Esophagus mucosa (tissue), 1 donor: ENCODE measurements around the gene DUSP7. TPM values are rescaled to one million over a fixed set of nuclear protein-coding genes. Genes with fewer than 3 reads are reported as not detected.

Experiments used
- ATAC-seq: fragments of 200-7000 bp; cut with Tn5 transposase; one replicate; pipeline ENCODE4 v1.9.1; 2020
- total RNA-seq: library from RNA; stranded (reverse); gene quantifications from one replicate; pipeline ENCODE4 v1.2.4, GENCODE V29; 2023
- donor health status: DM: yes; HTN: yes; CAD: no.

Gene DUSP7
- total RNA-seq, 1 donor from 2014 or later, result 62.6 TPM

- ATAC-seq, result no peak
Measured at GRCh38 chr3:52086461-52086860, 30.1 kb upstream of the DUSP7 start.

DNA sequence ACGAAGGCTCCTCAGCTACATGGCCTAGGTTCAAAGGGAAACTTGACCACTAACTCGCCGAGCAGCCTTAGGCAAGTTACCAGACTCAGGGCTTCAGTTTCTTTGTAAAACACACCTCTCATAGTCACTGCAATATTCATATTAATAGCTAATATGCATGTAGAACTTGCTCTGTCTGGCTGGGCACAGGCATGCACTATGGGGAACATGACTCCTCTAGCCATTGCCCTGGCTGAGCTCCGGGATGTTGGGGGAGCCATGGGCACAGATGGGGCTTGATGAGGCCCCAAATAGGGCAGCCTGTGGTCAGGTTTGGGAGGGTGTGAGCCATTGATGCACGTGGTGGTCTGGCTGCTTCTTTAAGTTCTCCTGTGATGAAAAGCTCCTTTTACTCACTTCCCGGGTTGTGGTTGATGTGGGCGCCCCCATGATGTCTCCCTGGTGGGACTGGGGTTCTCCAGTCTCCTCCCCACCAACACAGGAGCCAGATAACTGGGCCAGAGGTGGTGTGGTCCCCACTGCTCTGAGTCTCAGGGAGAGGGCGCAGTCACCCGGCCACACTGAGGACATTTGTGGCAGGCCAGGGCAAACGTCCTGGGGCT lies 29.4 kb upstream of the DUSP7 start:
- ATAC-seq, result no peak

- no peak for ATAC-seq
Measured at GRCh38 chr3:52084954-52085680, 28.7 kb upstream of the DUSP7 start.

GRCh38 chr3:52084216-52084945 lies 28.0 kb upstream of the DUSP7 start:
- ATAC-seq, result no peak

GRCh38 chr3:52083556-52084087 lies 27.3 kb upstream of the DUSP7 start:
- ATAC-seq, result no peak

DNA sequence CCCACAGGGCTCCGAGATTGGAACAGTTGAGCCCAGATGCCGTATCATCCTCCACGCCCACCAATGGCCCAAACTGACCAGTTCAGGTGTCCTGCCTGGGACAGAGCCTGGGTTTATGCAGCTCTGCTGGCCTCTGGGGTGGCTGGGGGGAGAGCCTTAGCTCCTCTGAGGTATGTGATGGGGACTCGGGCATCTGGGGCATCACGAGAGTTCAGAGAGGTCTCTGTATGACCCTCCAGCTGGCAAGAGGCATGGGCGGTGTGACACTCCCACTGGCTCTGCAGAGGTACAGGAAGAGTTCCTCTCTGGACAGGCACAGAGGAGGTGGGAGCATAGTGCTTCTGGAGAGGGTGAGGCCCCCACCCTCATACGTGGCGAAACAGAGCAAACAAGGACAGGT lies 26.6 kb upstream of the DUSP7 start:
- ATAC-seq, result no peak

DNA sequence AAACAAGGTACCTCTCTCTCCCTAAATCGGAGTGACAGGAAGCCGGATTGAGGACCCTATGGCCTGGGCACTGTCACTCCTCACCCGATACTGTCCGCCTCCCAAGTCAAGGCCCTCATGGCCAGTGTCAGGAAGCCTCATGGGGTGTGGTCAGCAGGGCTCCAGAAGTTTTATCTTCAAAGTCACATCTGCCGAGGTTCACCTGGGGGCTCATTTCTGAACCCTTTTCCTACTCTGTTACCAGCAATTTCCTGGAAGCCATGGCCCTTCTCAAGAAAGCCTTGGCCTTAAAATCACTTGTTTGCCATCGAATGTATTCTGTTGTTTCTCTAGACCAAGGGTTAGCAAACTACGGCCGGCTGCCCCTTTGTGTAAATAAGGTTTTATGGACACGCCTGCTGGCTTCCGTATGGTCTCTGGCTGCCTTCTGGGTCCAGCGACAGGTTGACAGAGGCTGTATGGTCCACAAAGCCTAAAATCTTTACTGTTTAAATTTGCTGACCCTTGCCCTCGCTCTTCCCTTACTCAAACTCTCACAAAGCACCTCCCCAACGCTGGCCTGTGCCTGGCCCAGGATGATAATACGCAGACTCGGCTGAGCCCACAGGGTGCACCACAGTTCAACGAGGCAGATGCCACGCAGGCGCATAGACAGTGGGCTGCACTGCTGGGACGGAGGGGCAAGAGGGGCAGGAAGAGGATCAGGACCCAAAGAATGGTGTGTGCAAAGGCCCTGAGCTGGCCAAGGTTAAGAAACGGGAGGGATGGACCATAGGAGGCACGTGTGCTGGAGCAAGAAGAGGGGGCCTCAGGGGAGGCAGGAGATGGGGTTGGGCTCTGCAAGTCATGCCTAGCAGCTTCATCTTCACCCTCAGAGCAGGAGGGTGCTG lies 24.7 kb upstream of the DUSP7 start:
- ATAC-seq, result no peak

DNA sequence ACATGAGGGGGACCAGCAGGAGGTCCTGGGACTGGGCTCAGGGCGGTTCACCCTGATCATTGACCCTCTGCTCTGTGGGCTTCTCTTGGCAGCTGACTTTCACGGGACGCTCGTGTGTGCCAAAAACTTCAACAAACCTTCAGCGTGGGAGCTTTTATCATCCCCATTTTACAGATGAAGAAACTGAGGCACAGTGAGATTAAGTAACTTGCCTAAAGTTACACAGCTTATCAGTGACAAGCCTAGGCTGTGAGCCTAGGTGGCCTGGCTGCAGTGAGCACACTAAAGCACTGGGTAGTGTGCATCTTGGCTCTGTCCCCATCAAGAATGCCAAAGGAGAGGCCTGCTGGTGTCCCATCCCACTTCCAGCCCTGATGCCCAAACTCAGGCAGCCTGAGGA lies 23.6 kb upstream of the DUSP7 start:
- ATAC-seq, result no peak

GRCh38 chr3:52078781-52079560 lies 22.6 kb upstream of the DUSP7 start:
- ATAC-seq, result no peak

DNA sequence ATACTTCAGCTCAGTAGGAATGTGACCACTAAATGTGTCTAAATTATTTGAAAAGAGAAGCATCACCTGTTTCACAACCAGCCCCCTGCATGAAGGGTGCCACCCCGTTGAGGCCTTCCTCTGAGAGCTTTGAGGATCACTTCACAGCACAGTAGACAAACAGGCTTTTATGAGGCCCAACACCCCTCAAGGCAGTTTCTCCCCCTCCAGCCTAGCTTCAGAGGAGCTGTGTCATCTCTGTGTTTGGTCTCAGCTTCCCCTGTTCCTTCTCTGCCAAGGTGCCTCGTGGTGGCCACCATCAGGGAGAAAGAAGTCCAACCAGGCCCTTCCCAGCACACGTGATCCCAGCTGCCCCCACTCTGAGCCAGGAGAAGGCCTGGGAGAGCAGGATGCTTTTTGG lies 21.6 kb upstream of the DUSP7 start:
- no peak for ATAC-seq

GRCh38 chr3:52076896-52077780 lies 20.8 kb upstream of the DUSP7 start:
- no peak for ATAC-seq

DNA sequence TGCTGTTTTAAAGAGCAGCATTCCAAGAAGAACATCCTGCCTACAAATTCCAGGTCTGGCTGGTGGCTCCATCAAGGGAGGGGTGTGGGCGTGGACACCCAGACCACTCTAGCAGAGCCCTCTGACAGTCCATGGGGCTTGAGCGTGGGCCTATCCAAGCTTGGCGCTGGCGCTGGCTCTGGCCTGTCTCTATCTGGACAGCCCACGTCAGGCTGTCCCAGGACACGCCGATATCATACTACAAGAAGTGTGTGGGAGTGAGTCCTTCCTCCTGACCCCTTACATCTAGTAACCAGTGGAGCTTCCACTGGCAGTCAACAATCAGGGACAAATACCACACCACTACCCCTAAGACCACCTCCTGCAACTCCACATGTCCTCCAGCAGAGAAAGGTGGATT lies 17.1 kb upstream of the DUSP7 start:
- no peak for ATAC-seq

DNA sequence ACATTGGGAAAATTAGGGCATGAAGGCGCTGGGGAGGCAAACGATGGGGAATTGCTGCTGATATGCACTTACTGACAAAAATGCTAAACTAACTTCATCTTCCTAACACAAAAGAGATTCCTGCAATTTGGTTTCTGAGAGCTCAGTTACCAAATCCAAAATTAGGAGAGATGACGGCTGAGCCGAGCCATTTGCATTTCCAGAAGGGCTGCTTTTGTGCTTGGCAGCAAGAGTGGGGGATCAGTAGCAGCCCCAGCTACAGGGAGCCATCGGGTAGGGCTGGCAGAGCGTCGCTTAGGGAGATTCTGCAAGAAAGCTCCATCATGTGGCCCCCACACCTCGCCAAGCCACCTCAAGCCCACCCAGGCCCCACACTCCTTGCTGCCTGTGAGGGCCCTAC lies 16.1 kb upstream of the DUSP7 start:
- no peak for ATAC-seq

- peak; percentile 24 for ATAC-seq
Measured at GRCh38 chr3:52072020-52072419, 15.6 kb upstream of the DUSP7 start.

- ATAC-seq, result no peak
Measured at GRCh38 chr3:52070724-52071621, 14.6 kb upstream of the DUSP7 start.

DNA sequence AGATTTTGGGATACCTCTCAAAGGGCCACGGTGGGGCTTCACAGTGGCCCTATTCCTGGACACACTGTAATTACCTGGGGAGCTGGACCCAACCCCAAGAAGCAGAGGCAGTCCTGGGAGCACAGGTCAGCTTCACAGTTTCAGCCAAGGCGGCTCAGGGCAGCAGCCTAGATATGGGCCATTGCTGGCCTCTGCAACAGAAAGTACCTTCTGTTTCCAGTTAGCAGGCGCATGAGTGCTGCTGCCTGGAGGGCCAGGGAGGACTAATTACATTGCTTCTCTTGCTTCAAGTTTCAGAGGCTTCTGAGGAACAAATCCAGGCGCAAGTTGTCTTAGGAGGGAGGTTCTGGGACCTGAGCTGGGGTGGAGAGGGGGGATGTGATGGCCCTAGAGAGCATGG lies 13.5 kb upstream of the DUSP7 start:
- no peak for ATAC-seq

- no peak for ATAC-seq
Measured at GRCh38 chr3:52069135-52069534, 12.8 kb upstream of the DUSP7 start.

DNA sequence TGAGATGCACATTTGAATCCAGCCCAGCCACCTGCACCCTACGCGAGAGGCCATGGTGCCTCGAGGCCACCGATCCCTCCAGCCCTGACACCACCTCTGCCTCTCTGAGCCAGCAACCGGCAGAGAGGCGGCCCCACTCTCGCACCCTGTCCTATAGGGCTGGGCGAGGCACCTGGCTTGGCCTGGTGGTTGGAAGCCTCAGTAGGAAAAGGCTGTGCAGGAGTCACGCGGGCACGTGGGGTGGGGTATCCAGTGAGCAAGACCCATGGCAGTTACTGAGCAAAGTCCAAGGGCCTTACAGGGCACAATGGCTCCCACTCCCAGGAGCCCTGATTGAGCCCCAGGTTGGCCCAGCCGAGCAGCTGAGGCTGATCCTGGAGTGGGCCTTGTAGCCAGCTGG lies 12.4 kb upstream of the DUSP7 start:
- no peak for ATAC-seq

DNA sequence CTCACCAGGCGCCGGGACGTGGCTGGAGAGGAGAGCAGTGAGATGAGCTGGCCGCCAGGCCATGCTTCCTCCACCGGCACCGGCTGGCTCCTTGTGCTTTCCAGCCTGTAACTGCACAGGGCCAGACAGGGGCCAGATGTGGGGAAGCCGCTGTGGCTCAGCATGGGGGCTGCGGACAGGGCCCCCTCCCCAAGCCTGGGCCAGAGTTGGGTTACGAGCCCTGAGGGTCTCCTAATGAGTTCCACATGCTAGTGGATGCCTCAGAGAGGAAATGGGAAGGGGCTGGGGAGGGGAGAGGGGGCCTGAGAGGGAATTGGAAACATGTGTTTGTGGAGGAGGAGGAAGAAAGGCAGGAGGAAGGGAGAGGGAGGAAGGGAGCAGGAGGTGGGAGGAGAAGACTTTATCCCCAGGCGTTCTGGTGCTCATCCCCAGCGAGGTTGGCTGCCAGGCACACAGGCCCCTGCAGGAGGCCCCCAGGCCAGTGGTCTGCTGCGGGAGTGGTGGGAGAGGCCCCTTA lies 11.7 kb upstream of the DUSP7 start:
- ATAC-seq, result no peak
